HG03095 (cell line): ENCODE measurements around the gene DISC1.
"Not testable (repeated sequence)": the region's sequence is repeated elsewhere in the genome, so short reads cannot be mapped to it uniquely, and the experiment has no call there.

Experiments used
- ATAC-seq: cut with Tn5 transposase; IDR thresholded peaks from one replicate; pipeline ENCODE4 v1.9.1; 2021; ENCODE audit warnings: moderate library complexity; ENCODE audit not compliant: unreplicated experiment

The DISC1 gene

DNA sequence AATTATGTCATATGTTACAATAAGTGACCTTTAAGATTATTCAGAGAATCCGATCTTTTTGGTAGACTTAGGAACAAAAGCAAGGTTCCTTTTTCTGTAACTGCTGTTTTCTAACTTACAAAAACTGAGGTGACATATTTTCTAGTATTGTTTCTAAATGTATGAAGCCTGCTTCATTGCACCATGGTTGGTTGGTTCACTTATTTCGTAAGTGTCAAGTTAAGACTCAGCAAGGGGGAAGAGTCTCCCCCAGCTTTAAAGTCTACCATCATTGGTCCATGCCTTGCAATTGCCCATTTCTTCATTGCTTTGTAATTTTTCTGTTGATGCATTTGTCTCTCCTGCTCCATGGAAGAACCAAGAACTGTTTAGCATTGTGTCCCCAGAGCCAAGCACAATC, 136.9 kb downstream of the DISC1 start:
- no peak for ATAC-seq

DNA sequence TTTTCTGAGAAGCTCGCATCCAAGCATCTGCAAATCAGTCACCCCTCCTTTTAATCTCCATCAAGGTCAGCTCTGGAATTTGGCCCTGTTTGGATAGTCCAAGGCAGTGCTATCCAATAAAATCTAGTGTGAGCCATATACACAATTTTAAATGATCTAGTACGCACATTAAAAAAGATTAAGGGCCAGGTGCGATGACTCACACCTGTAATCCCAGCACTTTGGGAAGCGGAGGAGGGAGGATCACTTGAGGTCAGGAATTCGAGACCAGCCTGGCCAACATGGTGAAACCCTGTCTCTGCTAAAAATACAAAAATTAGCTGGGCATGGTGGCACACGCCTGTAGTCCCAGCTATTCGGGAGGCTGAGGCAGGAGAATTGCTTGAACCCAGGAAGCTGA, 139.2 kb downstream of the DISC1 start:
- not testable (repeated sequence) for ATAC-seq

DNA sequence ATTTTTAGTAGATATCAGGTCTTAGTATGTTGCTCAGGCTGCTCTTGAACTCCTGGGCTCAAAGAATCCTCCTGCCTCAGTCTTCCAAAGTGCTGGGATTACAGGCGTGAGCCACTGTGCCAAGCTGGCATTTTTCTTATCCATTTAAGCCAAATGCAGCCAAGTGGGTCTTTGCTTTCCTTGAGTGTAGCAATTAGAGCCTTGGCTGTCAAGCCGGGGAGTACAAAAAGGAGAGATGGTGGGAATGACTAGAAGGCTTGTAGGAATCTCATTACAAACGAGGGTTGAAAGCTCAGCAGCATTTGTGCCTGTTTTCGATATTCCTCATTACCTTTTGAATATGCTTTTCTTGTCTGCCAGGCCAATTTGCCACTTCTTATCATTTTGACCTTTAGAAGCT, 140.9 kb downstream of the DISC1 start:
- no peak for ATAC-seq

DNA sequence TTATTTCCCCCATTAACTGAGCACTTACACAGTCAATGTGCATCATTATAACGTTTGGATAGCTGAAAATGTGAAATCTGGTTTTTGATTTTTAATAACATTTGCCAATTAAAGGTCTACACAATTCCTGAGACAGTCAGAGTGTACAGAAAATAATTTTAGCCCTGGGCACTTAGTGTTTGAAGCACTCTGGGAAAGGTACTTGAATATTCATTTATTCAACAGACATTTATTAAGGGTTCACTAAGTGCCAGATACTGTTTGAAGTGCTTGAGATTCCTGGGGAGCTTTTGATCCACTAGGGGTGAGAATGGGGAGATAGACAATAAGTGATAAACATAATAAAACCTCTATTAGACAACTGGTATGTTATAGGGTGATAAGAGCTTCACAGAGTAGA, 141.8 kb downstream of the DISC1 start:
- ATAC-seq: no peak

DNA sequence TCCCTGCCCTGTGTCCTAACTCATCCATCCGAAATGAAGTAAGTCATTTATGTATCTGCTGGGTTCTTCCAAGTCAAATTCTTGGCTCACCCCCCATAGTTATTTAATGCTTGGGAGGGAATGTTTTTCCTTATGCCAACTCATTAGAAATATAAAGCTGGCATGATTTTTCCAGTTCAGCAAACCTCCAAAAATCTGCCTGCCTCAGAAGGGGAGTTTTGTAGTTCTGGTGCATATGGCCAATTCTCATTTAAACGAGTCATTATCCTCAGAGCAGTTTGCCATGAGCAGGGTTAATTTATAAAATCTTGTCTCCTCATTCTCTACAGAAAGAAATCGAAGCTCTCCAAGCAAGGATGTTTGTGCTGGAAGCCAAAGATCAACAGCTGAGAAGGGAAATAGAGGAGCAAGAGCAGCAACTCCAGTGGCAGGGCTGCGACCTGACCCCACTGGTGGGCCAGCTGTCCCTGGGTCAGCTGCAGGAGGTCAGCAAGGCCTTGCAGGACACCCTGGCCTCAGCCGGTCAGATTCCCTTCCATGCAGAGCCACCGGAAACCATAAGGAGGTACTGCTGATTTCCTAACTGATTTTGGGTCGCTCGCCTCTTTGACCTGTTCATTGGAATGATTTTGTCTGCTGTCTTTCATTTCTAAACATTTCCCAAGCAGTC, 144.1 kb downstream of the DISC1 start:
- ATAC-seq: no peak

DNA sequence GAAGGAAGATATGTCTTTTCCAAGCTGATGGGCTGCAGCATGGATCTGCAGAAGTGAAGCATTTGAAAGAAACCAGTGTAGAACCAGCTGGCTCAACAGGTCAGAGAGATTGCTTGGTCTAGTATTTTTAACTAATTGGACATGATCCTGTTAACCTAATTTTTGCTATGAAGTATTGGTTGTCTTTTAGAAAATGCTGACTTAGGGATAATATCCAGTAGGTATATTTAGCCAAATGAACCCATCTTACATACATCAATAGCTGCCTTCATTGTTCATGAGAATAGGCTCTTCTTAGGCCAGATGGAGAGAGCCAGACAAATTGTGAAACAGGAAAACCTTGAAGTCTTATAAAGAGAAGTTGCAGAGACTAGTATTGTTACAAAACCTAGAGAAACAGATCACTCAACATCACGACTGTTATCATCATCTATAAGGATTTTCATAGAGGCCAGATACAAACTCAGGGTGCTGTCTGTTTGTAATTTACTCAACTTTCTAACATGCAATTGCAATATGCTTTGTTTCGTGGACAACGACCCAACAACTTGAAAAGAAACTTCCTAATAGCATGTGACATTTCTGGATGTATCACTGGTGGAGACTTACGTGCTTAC, 148.2 kb downstream of the DISC1 start:
- ATAC-seq: no peak

DNA sequence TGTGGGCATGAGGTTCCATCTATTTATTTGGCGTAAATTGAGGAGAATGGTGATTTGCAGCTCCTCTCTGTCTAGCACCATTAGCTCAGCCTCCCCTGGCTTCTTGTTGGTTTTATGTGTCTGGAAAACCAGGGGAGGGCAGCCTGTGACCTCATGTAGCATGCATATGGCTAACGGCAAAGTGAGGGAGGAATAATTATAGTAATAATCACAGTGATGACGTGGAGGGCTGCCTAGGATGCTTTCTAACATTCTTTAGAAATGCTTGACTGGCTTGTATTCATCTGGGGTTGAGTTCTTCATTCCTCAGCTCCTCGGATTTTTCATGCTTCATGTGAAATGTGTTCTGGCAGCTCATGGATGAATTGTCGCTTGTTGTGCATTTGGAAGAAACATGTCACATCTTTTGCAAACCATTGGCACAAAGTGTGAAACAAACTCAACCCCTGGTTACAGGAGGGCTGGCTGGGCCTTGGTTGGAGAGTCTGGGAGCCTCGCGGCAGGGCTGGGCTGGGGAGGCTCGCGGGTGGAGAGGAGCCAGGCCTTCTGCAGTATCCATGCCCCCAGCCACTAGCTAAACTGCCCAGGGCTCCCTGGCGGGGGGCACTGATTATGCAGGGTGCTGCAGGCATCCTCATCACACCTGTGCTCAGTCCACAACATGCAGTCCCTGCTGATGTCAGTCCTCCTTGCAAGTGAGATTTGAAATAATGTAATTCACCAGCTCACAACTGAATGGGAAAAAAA, 149.6 kb downstream of the DISC1 start:
- no peak for ATAC-seq

DNA sequence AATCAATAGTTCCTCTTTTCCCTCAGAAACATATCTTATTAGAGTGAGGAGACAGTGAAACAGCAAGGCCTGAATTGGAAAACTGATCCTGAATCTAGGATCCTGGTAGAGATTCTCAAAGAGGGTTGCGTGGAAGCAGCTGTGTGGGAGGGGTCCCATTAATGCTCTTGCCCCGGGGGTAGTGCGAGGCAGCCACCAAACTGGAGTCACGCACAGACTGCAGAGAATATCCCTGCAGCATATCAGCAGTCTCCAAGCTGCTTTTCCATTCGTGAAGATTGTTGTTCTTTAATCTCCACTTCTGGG, 150.1 kb downstream of the DISC1 start:
- ATAC-seq: no peak

DNA sequence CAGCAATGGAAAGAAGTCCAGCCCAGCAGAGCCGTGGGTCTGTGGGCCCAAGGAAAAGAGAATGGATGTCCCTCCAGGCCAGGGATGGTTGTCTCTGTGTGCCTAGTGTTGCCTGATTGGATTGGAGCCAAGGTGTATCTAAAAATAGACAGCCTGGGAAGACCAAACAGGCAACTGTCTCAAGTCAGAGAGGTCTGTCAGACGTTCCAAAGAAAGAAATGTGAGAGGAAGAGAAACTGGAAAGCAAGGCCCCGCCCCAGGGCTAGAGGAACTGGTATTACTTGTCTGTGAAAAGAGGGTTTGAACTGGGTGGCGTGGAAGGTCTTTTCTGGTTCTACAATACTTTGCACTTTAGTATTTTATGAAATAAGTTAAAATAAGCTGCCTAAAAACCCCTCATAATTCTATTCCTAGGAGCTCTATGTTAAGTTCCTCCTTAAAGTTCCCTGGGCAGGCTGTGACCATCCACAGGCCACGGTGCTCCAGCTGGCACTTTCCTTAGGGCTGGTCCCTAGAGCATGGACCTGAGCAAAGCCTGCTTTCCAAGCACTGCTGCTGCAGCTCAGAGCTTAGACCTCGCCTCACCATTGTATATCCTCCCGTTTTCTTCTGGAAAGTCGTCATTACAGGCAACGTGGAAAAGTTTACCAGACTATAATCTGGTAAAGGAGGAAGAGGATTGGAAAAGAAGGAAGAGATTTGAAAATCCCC, 151.6 kb downstream of the DISC1 start:
- no peak for ATAC-seq

DNA sequence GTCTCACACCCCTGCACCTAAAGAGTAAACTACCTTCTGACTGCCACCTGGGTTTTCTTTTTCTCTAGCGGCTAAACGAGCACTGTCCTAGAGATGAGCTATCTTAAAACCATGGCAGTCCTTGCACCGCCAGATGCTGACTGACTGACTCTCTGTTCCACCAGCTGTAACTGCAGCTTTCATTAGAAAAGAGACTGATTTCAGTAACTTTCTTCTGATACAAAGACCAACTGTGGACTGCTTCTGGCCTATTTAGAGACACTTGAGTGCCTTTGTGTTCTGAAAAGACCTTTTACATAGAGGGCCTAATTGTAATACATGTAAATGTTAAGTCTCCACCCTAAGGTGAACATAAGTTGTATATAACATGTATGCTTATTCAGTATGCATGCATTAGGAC, 152.5 kb downstream of the DISC1 start:
- ATAC-seq: no peak

DNA sequence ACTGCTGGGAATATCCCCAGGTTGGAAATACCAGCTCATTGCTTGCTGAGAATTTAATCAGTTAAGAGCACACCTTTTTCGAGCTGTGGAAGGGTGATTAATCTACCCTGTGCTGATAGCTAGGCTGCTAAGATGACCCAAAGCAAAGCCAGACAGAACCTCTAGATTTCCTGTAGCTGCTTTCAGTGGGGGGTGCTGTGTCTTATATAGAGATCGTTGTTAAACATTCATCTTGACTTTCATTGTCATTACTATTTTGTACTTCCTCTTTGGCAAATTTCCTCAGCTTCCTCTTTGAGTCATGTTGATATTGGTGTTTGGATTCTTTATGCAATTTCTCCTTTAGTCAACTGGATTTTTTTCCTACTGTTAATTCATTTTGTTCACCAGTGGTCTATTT, 155.3 kb downstream of the DISC1 start:
- no peak for ATAC-seq

DNA sequence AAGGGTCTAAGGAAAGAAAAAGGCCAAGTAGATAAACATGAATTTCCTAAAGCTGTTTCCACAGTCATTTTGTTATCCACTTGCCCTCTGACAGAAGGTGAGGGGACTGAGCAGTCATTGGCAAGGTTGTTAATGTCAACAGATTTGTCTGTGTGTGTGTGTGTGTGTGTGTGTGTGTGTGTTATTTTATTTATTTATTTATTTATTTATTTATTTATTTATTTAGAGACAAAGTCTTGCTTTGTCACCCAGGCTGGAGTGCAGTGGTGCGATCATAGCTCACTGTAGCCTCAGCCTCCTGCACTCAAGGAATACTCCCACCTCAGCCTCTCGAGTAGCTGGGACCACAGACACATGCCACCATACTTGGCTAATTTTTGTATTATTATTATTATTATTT, 158.5 kb downstream of the DISC1 start:
- not testable (repeated sequence) for ATAC-seq

DNA sequence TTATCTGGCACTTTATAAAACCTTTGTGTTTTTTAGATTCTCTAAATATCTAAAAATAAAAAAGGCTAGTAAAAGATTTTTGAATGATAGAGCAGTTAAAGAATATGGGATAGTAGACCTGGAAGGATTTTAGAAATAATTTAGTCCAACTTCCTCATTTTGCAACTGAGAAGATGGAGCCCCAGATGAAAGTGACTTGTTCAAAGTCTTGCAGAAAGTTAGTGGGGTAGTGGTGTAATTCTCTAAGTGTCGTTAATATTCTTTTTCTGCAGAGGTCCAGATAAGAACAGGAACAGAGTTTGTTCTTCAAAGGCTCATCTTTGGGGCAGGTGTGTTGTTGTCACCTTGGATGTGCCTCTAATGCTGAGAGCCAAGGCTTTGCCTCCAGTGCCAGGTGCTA, 159.5 kb downstream of the DISC1 start:
- ATAC-seq: no peak

DNA sequence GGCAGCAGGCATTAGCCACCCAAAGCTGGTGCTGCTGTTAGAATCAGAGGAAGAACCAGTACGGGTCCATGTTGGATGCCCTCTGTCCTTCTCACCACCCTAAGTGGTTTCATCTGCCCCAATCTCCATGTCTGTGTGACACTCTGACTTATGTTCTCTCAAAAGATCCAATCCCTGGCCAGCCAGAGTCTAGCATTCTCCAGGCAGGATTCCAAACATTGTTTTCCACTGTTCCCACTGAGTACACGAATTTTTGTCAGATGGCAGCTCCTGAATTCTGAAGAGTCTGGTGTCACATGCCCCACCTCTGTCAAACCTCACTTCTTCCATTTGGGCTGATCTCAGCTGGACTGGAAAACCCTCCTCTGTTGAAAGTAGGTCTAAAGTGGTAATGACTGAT, 166.0 kb downstream of the DISC1 start:
- no peak for ATAC-seq

DNA sequence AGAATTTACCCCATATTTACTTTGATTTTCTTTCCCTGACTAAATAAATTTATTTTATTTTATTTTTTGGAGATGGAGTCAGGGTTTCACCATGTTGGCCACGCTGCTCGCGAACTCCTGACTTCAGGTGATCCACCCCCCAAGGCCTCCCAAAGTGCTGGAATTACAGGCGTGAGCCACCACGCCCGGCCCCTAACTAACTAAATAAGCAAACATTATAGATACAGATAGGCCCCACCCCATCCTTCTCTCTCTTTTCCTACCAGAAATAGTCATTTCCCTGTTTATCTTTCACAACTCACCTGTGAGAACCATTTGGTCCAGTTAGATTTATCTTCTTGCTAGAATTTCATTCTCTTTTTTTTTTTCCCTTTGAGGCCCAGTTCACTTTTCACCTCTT, 167.3 kb downstream of the DISC1 start:
- no peak for ATAC-seq

DNA sequence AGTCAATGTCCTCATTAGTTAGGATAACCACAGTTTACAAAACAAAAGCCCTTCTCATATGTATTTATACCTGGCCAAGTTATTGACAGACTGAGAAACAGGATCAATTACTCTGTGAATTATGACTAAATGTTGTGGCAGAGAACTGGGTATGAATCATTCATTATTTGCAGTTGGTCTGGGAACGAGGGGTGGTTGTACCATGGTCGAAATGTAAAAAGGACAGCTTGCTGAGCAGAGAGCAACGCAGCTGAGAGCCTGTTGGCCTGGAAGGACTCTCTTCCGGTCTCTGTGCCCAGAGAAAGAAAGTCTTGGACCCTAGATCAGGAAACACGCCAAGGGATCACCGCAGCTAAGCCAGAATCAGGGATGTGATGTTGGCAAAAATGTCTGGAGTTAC, 169.6 kb downstream of the DISC1 start:
- no peak for ATAC-seq

DNA sequence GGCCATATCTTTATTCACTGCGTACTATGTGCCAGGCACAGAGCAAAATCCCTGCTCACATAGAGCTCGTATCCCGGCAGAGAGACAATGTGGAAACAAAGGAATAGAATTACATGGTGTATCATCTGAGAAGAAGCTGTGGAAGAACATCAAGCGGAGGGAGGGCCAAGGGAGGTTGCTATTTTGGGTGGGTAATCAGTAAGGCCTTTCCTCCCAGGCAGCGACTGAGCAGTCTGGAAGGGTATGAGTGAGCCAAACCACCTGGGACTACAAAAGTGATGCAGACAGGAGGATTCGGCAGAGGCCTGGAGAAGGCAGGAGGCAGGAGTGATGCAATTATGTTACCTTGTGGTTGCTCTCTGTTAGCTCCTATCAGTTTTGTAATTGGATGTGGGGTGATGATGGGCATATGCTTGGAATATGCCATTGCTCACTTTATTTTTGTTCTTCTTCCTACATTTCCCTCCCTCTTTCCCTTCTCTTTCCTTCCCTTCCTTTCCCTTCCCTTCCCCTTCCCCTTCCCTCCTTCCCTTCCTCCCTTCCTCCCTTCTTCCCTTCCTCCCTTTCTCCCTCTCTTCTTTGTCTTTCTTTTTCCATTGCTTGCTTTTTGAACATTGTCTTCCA, 172.9 kb downstream of the DISC1 start:
- ATAC-seq: no peak

DNA sequence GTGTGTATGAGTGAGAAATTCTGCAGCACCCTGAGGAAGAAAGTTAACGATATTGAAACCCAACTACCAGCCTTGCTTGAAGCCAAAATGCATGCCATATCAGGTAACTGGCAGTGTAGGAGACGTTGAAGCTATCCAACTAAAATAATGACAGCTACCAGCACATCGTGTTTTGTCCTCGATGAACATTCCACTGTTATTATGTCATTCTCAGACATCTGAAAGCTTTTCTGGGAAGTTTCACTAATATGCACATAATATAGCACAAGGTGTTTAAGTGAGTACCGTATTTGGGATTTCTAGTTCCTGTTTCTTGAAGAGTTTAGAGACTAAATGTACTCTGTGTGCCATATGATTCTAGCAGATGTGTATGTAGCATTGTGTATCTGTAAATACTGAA, 173.5 kb downstream of the DISC1 start:
- no peak for ATAC-seq

DNA sequence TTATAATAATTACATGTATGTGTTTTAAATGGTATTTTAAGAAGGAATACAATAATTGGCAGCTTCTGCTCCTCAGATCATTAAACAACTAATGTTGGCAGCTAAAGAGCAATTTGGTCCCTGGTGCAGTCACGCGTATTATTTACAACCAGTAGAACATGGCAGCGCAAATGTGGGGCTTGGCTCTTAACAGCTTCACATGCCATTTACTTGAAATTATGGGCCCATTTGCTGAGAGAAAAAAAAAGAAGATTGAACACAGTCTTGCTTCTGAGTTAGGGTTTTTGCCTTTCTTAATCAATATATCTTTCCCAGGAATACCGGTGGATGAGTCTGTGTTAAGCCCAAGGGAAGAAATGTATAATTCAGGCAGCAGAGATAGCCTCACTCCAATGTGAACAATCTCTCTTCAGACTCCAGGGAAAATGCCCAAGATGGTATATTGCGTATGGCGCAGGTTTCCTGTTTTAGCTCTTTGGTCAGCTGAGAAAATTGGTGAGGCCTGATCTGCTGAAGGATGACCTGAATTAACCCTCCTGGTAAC, 174.5 kb downstream of the DISC1 start:
- no peak for ATAC-seq

DNA sequence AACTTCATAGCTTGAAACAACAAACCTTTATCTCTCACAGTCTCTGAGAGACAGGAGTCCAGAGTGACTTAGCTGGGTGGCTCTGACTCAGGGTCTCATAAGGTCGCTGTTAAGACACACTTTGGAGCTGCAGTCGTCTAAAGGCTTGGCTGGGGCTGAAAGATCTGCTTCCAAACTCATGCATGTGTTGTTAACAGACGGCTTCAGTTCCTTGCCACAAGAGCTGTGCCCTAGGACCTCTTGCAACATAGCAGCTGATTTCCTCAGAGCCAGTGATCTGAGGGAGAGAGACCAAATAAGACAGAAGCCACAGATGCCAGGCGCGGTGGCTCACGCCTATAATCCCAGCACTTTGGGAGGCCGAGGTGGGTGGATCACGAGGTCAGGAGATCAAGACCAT, 176.8 kb downstream of the DISC1 start:
- ATAC-seq: no peak
